SK-N-SH treated with all-trans-retinoic acid at 6 μM for 48 hours (cell line): ENCODE data around the gene IRX2.

Experiments used
- ATAC-seq: fragments of 200-7000 bp; cut with Tn5 transposase; 3 replicates; pipeline ENCODE4 v1.9.1; 2020; ENCODE audit warnings: mild to moderate bottlenecking, moderate library complexity
- ARNTL ChIP-seq: fragments of 450-650 bp; formaldehyde crosslinking; IDR thresholded peaks from 2 replicates; pipeline ENCODE4 v1.5.0; 2020; ENCODE audit warnings: low read depth, mild to moderate bottlenecking, moderate library complexity, borderline replicate concordance
- BACH2 ChIP-seq: fragments of 250-450 bp; sonication (Bioruptor Pico); IDR thresholded peaks from 2 replicates; pipeline ENCODE4 v1.9.0; 2021; ENCODE audit warnings: mild to moderate bottlenecking, borderline replicate concordance
- CREB5 ChIP-seq: fragments of 250-450 bp; sonication (Bioruptor Pico); IDR thresholded peaks from 2 replicates; pipeline ENCODE4 v1.5.1; 2020; ENCODE audit warnings: low read depth, mild to moderate bottlenecking, moderate library complexity
- CSDC2 ChIP-seq: fragments of 250-450 bp; sonication (Bioruptor Pico); IDR thresholded peaks from 2 replicates; pipeline ENCODE4 v1.5.0; 2020; ENCODE audit warnings: mild to moderate bottlenecking, moderate library complexity
- ESRRG ChIP-seq: fragments of 250-450 bp; sonication (Bioruptor Pico); IDR thresholded peaks from 2 replicates; pipeline ENCODE4 v1.6.1; 2021; ENCODE audit warnings: mild to moderate bottlenecking
- GLIS3 ChIP-seq: fragments of 250-450 bp; sonication (Bioruptor Pico); IDR thresholded peaks from 2 replicates; pipeline ENCODE4 v1.5.0; 2020; ENCODE audit warnings: mild to moderate bottlenecking, moderate library complexity
- ISL1 ChIP-seq: fragments of 250-450 bp; sonication (Bioruptor Pico); IDR thresholded peaks from 2 replicates; pipeline ENCODE4 v2.1.2; 2022; ENCODE audit warnings: mild to moderate bottlenecking, moderate library complexity
- OSR1 ChIP-seq: fragments of 250-450 bp; sonication (Bioruptor Pico); IDR thresholded peaks from 2 replicates; pipeline ENCODE4 v1.8.0; 2022; ENCODE audit warnings: moderate library complexity, mild to moderate bottlenecking, inconsistent platforms
- POU6F1 ChIP-seq: fragments of 250-450 bp; sonication (Bioruptor Pico); IDR thresholded peaks from 2 replicates; pipeline ENCODE4 v1.8.0; 2021; ENCODE audit warnings: low read depth, mild to moderate bottlenecking, moderate library complexity, borderline replicate concordance
- PPARA ChIP-seq: fragments of 250-450 bp; sonication (Bioruptor Pico); IDR thresholded peaks from 2 replicates; pipeline ENCODE4 v1.5.0; 2020; ENCODE audit warnings: mild to moderate bottlenecking, borderline replicate concordance
- RARB ChIP-seq: fragments of 250-450 bp; sonication (Bioruptor Pico); IDR thresholded peaks from 2 replicates; pipeline ENCODE4 v1.8.0; 2021; ENCODE audit warnings: mild to moderate bottlenecking, moderate library complexity
- SNAI2 ChIP-seq: fragments of 250-450 bp; sonication (Bioruptor Pico); IDR thresholded peaks from 2 replicates; pipeline ENCODE4 v1.5.0; 2020; ENCODE audit warnings: mild to moderate bottlenecking, moderate library complexity
- TCF4 ChIP-seq: fragments of 250-450 bp; sonication (Bioruptor Pico); IDR thresholded peaks from 2 replicates; pipeline ENCODE4 v1.8.0; 2021; ENCODE audit warnings: mild to moderate bottlenecking, moderate library complexity, borderline replicate concordance
- TOX ChIP-seq: fragments of 250-450 bp; sonication (Bioruptor Pico); IDR thresholded peaks from 2 replicates; pipeline ENCODE4 v1.8.0; 2021; ENCODE audit warnings: mild to moderate bottlenecking, moderate library complexity, borderline replicate concordance
- TSHZ2 ChIP-seq: fragments of 250-450 bp; sonication (Bioruptor Pico); IDR thresholded peaks from 2 replicates; pipeline ENCODE4 v1.5.0; 2020; ENCODE audit warnings: mild to moderate bottlenecking, moderate library complexity
- ZC3H10 ChIP-seq: fragments of 250-450 bp; sonication (Bioruptor Pico); IDR thresholded peaks from 2 replicates; pipeline ENCODE4 v1.5.1; 2021; ENCODE audit warnings: mild to moderate bottlenecking, moderate library complexity
- ZFP3 ChIP-seq: fragments of 250-450 bp; sonication (Bioruptor Pico); IDR thresholded peaks from 2 replicates; pipeline ENCODE4 v1.5.0; 2020; ENCODE audit warnings: mild to moderate bottlenecking, moderate library complexity
- ZFP30 ChIP-seq: fragments of 450-650 bp; formaldehyde crosslinking; IDR thresholded peaks from 2 replicates; pipeline ENCODE4 v1.5.0; 2022; ENCODE audit warnings: mild to moderate bottlenecking, moderate library complexity
- ZNF565 ChIP-seq: fragments of 450-650 bp; formaldehyde crosslinking; conservative IDR thresholded peaks from 2 replicates; pipeline ENCODE4 v1.5.0; 2020; ENCODE audit warnings: low read depth, mild to moderate bottlenecking, moderate library complexity
- ZNF70 ChIP-seq: fragments of 450-650 bp; formaldehyde crosslinking; IDR thresholded peaks from 2 replicates; pipeline ENCODE4 v1.5.0; 2020; ENCODE audit warnings: mild to moderate bottlenecking, moderate library complexity
- ZNF8 ChIP-seq: fragments of 450-650 bp; formaldehyde crosslinking; IDR thresholded peaks from 2 replicates; pipeline ENCODE4 v1.5.0; 2020; ENCODE audit warnings: mild to moderate bottlenecking, moderate library complexity

Gene IRX2

GRCh38 chr5:2751592-2752021 is at the start of gene IRX2:
IRX2 (minus strand) TSS chr5:2751677; CDS start chr5:2751413, 264 bp downstream.
- no peak for ATAC-seq
- TF ChIP-seq BACH2 (CRISPR knock-in tag) = no peak
- TF ChIP-seq ZNF70 (CRISPR knock-in tag) = no peak
- no peak for TF ChIP-seq POU6F1
- TF ChIP-seq ZC3H10 = no peak
- no peak for TF ChIP-seq ESRRG
- TF ChIP-seq OSR1 = no peak
- TF ChIP-seq ZNF8 (CRISPR knock-in tag) = no peak
- TF ChIP-seq GLIS3 = no peak
- no peak for TF ChIP-seq ARNTL
- no peak for TF ChIP-seq ZFP30 (CRISPR knock-in tag)
- no peak for TF ChIP-seq TCF4
- TF ChIP-seq SNAI2 (CRISPR knock-in tag) = no peak
- no peak for TF ChIP-seq TOX (CRISPR knock-in tag)
- TF ChIP-seq TSHZ2 (CRISPR knock-in tag) = no peak
- no peak for TF ChIP-seq ZNF565 (CRISPR knock-in tag)
- no peak for TF ChIP-seq CSDC2 (CRISPR knock-in tag)
- TF ChIP-seq, all 23 proteins: peak for 0

GRCh38 chr5:2800035-2800434 is 48.6 kb upstream of the IRX2 start:
- no peak for TF ChIP-seq ISL1 (CRISPR knock-in tag)
- no peak for TF ChIP-seq ZFP3 (CRISPR knock-in tag)
- TF ChIP-seq ZC3H10 = no peak
- TF ChIP-seq ZNF8 (CRISPR knock-in tag) = no peak
- no peak for TF ChIP-seq ESRRG
- TF ChIP-seq CREB5 (CRISPR knock-in tag) = no peak
- no peak for TF ChIP-seq SNAI2 (CRISPR knock-in tag)
- TF ChIP-seq TCF4 = no peak
- no peak for TF ChIP-seq RARB (CRISPR knock-in tag)
- TF ChIP-seq ZFP30 (CRISPR knock-in tag) = no peak
- no peak for TF ChIP-seq TSHZ2 (CRISPR knock-in tag)
- no peak for TF ChIP-seq PPARA (CRISPR knock-in tag)
- no peak for TF ChIP-seq GLIS3
- no peak for TF ChIP-seq ARNTL
- TF ChIP-seq CSDC2 (CRISPR knock-in tag) = no peak
- no peak for TF ChIP-seq OSR1
- TF ChIP-seq ZNF565 (CRISPR knock-in tag) = no peak
- TF ChIP-seq, all 23 proteins: peak for 0
- no peak for ATAC-seq

- TF ChIP-seq ARNTL = no peak
- no peak for TF ChIP-seq RARB (CRISPR knock-in tag)
- TF ChIP-seq PPARA (CRISPR knock-in tag) = no peak
- TF ChIP-seq ZNF8 (CRISPR knock-in tag) = no peak
- TF ChIP-seq ESRRG = no peak
- TF ChIP-seq GLIS3 = no peak
- no peak for TF ChIP-seq TCF4
- TF ChIP-seq BACH2 (CRISPR knock-in tag) = no peak
- TF ChIP-seq CSDC2 (CRISPR knock-in tag) = no peak
- no peak for TF ChIP-seq ZFP3 (CRISPR knock-in tag)
- TF ChIP-seq ZNF565 (CRISPR knock-in tag) = no peak
- TF ChIP-seq ZFP30 (CRISPR knock-in tag) = no peak
- no peak for TF ChIP-seq ZC3H10
- TF ChIP-seq TSHZ2 (CRISPR knock-in tag) = no peak
- no peak for TF ChIP-seq ZNF70 (CRISPR knock-in tag)
- TF ChIP-seq TOX (CRISPR knock-in tag) = no peak
- no peak for TF ChIP-seq OSR1
- ATAC-seq = no peak
Measured at GRCh38 chr5:2797981-2798380, 46.5 kb upstream of the IRX2 start.
